Fibroblast of lung (primary cell): ENCODE data around the gene UQCRFS1.

ENCODE experiments used
- EZH2 ChIP-seq: IDR thresholded peaks from 2 replicates; pipeline ENCODE4 v1.5.1; 2012; ENCODE audit warnings: low read length, control low read depth, mild to moderate bottlenecking; ENCODE audit errors: missing control alignments
- TF ChIP-seq, protein P1 (sequence below), 2 donors: IDR thresholded peaks in 1 of 2; conservative IDR thresholded peaks in 1 of 2; 1 replicate in 1 of 2; 2 replicates in 1 of 2; pipeline ENCODE4 v1.5.1; 2011 to 2012; ENCODE audit warnings: low read length in 2 of 2, control low read depth in 1 of 2, inconsistent platforms in 1 of 2, low read depth in 1 of 2, mild to moderate bottlenecking in 1 of 2

DNA sequence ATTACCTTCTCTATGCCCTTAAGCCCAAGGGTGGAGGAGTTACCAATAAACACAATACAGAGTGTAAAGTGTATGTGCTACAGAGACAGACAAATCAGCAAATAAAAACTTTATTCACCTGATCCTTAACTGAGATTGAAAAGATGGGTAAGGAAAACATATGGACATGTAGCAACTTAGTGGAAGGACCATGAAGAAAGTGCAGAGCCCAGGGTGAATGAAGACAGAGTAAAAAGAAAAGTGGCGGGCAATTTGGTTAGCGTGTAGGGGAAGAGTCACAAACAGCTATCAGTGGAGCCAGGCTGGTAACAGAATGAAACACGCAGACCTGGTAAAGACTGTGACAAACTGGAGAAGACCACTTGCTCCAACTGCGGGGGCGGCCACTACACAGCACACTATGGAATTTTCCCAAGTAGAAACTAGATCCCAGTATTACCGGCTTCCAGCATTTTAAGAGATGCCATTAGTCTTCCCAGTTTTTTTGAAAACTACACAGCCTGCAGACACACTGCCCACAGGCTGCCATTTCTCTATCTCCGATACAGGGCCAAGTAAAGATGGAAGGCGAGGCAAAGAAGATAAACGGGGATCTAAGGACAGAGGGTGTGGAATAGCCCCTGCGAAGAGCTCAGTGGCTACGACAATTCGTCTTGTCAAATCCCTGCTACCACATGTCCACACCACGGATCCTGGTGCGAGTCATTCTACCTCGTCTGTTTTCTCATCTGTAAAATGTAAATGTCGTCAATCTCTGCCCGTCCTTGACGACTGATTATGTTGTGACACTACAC lies 1.2 kb downstream of the UQCRFS1 start:
- TF ChIP-seq, protein P1, sequence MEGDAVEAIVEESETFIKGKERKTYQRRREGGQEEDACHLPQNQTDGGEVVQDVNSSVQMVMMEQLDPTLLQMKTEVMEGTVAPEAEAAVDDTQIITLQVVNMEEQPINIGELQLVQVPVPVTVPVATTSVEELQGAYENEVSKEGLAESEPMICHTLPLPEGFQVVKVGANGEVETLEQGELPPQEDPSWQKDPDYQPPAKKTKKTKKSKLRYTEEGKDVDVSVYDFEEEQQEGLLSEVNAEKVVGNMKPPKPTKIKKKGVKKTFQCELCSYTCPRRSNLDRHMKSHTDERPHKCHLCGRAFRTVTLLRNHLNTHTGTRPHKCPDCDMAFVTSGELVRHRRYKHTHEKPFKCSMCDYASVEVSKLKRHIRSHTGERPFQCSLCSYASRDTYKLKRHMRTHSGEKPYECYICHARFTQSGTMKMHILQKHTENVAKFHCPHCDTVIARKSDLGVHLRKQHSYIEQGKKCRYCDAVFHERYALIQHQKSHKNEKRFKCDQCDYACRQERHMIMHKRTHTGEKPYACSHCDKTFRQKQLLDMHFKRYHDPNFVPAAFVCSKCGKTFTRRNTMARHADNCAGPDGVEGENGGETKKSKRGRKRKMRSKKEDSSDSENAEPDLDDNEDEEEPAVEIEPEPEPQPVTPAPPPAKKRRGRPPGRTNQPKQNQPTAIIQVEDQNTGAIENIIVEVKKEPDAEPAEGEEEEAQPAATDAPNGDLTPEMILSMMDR (conservative IDR thresholded peaks at IDR 0.05 in 1 of 2, IDR thresholded peaks at IDR 0.05 in 1 of 2; ENCODE audit: low read depth in 1 of 2, low read length in 2 of 2), result no peak
- no peak for TF ChIP-seq EZH2
